ENCODE measurements around the gene SPATA31D4. TPM values are rescaled to one million over a fixed set of nuclear protein-coding genes. Genes with fewer than 3 reads are reported as not detected.
"Not testable (repeated sequence)": the region's sequence is repeated elsewhere in the genome, so short reads cannot be mapped to it uniquely, and the experiment has no call there.

The SPATA31D4 gene
- total and polyA plus RNA-seq, 10 of the 15 experiments (the other 5 are each of a cell fraction or from before 2014, with no cell fraction given) = not detected

- WGBS (ENCODE audit: insufficient coverage, insufficient replicate concordance, low lambda C conversion rate, missing lambda C conversion rate) = no CpG with 5 or more reads among the region's 3 CpGs
- H3K4me1 ChIP-seq (ENCODE audit: control insufficient read depth, insufficient read depth, low read length); CTCF ChIA-PET; H3K27ac ChIP-seq (ENCODE audit: control insufficient read depth, insufficient read depth); H3K36me3 ChIP-seq (ENCODE audit: control insufficient read depth in 2 of 2, insufficient read depth in 2 of 2, low read length in 1 of 2); H3K4me3 ChIP-seq; in situ Hi-C loops (cut with MboI); POLR2A ChIA-PET; H3K27me3 ChIP-seq (replicated peaks in 1 of 2; ENCODE audit: control insufficient read depth in 2 of 2, insufficient read depth in 2 of 2, low read length in 1 of 2); SMC1A ChIA-PET (ENCODE audit: uncharacterized antibody, unreplicated experiment); BruUV-seq (replicated peaks); FAIRE-seq; H4K20me1 ChIP-seq (ENCODE audit: control insufficient read depth, insufficient read depth); DNase-seq (ENCODE audit: low read depth, low spot score); intact Hi-C loops (cut with micrococcal nuclease; ENCODE audit: unreplicated experiment); H3K79me2 ChIP-seq (ENCODE audit: control insufficient read depth, insufficient read depth, low read length); H3K9me3 ChIP-seq (replicated peaks; ENCODE audit: control insufficient read depth, insufficient read depth, low read length); ATAC-seq; RAD21 ChIA-PET (ENCODE audit: unreplicated experiment); H3K9ac ChIP-seq (ENCODE audit: control insufficient read depth, insufficient read depth, low read length); H2AFZ ChIP-seq (ENCODE audit: control insufficient read depth, low read depth, low read length); H3K4me2 ChIP-seq (ENCODE audit: control insufficient read depth, insufficient read depth): not testable (repeated sequence)
Observed at GRCh38 chr9:81933547-81933946, 5.3 kb downstream of the SPATA31D4 start.

GRCh38 chr9:81943393-81943792, 15.2 kb downstream of the SPATA31D4 start, which contains the start of gene SPATA31D3:
Gene SPATA31D3 (plus strand): TSS chr9:81943500. CDS start chr9:81943586, 86 bp downstream.
- BruUV-seq (replicated peaks); SMC1A ChIA-PET (ENCODE audit: uncharacterized antibody, unreplicated experiment): not testable (repeated sequence)
- WGBS (ENCODE audit: insufficient coverage, insufficient replicate concordance, low lambda C conversion rate, missing lambda C conversion rate) = no CpG with 5 or more reads among the region's 2 CpGs

GRCh38 chr9:81948650-81949049, 20.4 kb downstream of the SPATA31D4 start:
- H4K20me1 ChIP-seq (ENCODE audit: control insufficient read depth, insufficient read depth); H3K4me3 ChIP-seq; CTCF ChIA-PET; H2AFZ ChIP-seq (ENCODE audit: control insufficient read depth, low read depth, low read length); H3K27me3 ChIP-seq (replicated peaks in 1 of 2; ENCODE audit: control insufficient read depth in 2 of 2, insufficient read depth in 2 of 2, low read length in 1 of 2); H3K79me2 ChIP-seq (ENCODE audit: control insufficient read depth, insufficient read depth, low read length); intact Hi-C loops (cut with micrococcal nuclease; ENCODE audit: unreplicated experiment); ATAC-seq; H3K27ac ChIP-seq (ENCODE audit: control insufficient read depth, insufficient read depth); H3K36me3 ChIP-seq (ENCODE audit: control insufficient read depth in 2 of 2, insufficient read depth in 2 of 2, low read length in 1 of 2); H3K4me1 ChIP-seq (ENCODE audit: control insufficient read depth, insufficient read depth, low read length); H3K4me2 ChIP-seq (ENCODE audit: control insufficient read depth, insufficient read depth); SMC1A ChIA-PET (ENCODE audit: uncharacterized antibody, unreplicated experiment); RAD21 ChIA-PET (ENCODE audit: unreplicated experiment); H3K9ac ChIP-seq (ENCODE audit: control insufficient read depth, insufficient read depth, low read length); in situ Hi-C loops (cut with MboI); H3K9me3 ChIP-seq (replicated peaks; ENCODE audit: control insufficient read depth, insufficient read depth, low read length); DNase-seq (ENCODE audit: low read depth, low spot score); FAIRE-seq; BruUV-seq (replicated peaks): not testable (repeated sequence)
- POLR2A ChIA-PET = interaction anchor here (0.6 kb wide), 1 partner anchor 143 kb away, joined by 5 read pairs; no protein-coding TSS in a partner anchor
- no CpG with 5 or more reads among the region's 3 CpGs for WGBS (ENCODE audit: insufficient coverage, insufficient replicate concordance, low lambda C conversion rate, missing lambda C conversion rate)

More at GRCh38 chr9:81943393-81943792, 15.2 kb downstream of the SPATA31D4 start, which contains the start of gene SPATA31D3:
- H2AFZ ChIP-seq (ENCODE audit: control insufficient read depth, low read depth, low read length); RAD21 ChIA-PET (ENCODE audit: unreplicated experiment); FAIRE-seq; H3K4me2 ChIP-seq (ENCODE audit: control insufficient read depth, insufficient read depth); H3K36me3 ChIP-seq (ENCODE audit: control insufficient read depth in 2 of 2, insufficient read depth in 2 of 2, low read length in 1 of 2); H3K9me3 ChIP-seq (replicated peaks; ENCODE audit: control insufficient read depth, insufficient read depth, low read length); H3K27ac ChIP-seq (ENCODE audit: control insufficient read depth, insufficient read depth); intact Hi-C loops (cut with micrococcal nuclease; ENCODE audit: unreplicated experiment); H4K20me1 ChIP-seq (ENCODE audit: control insufficient read depth, insufficient read depth); DNase-seq (ENCODE audit: low read depth, low spot score); H3K9ac ChIP-seq (ENCODE audit: control insufficient read depth, insufficient read depth, low read length); ATAC-seq; H3K4me1 ChIP-seq (ENCODE audit: control insufficient read depth, insufficient read depth, low read length); in situ Hi-C loops (cut with MboI); POLR2A ChIA-PET; CTCF ChIA-PET; H3K4me3 ChIP-seq; H3K27me3 ChIP-seq (replicated peaks in 1 of 2; ENCODE audit: control insufficient read depth in 2 of 2, insufficient read depth in 2 of 2, low read length in 1 of 2); H3K79me2 ChIP-seq (ENCODE audit: control insufficient read depth, insufficient read depth, low read length): not testable (repeated sequence)
